ENCODE results near the gene PRKCH. TPM values are rescaled to one million over a fixed set of nuclear protein-coding genes. Genes with fewer than 3 reads are reported as not detected.

The PRKCH gene
- total RNA-seq, 1 donor, result 3.3 TPM

- Histone ChIP-seq H3K9me3 (ENCODE audit: low read depth, low read length) (no peaks in the 10 kb centered on the region), H3K27me3 (ENCODE audit: insufficient read depth, low read length) (no peaks in the 10 kb centered on the region), H3K4me3 (ENCODE audit: insufficient read depth, low read length) (no peak overlapping the region), H3K27ac (ENCODE audit: low read depth, low read length) (peak overlapping the region; percentile 97), H3K79me2 (ENCODE audit: insufficient read depth, low read length) (peaks cover 38% of the 10 kb centered on the region), H3K4me2 (ENCODE audit: insufficient read depth, low read length) (peak overlapping the region; percentile 66), H2AFZ (ENCODE audit: low read length) (no peak overlapping the region), H3K4me1 (ENCODE audit: insufficient read depth, low read length) (peaks cover 91% of the 10 kb centered on the region), H4K20me1 (ENCODE audit: insufficient read depth, low read length) (no peaks in the 10 kb centered on the region), H3K36me3 (ENCODE audit: insufficient read depth, low read length) (no peaks in the 10 kb centered on the region)
- peak; percentile 76 for DNase-seq (ENCODE audit: insufficient read length, low spot score, missing footprints)
- no peak for TF ChIP-seq CTCF (IDR thresholded peaks at IDR 0.05; ENCODE audit: extremely low read depth, low read depth, low read length)
These were observed 240.4 kb downstream of the PRKCH start for GRCh38 chr14:61561657-61562276.

GRCh38 chr14:61562321-61563161 lies 241.2 kb downstream of the PRKCH start:
- H3K36me3 ChIP-seq (ENCODE audit: insufficient read depth, low read length), result no peaks in the 10 kb centered on the region
- DNase-seq (ENCODE audit: insufficient read length, low spot score, missing footprints), result peak; percentile 94
- H3K79me2 ChIP-seq (ENCODE audit: insufficient read depth, low read length), result peaks cover 33% of the 10 kb centered on the region
- no peak for TF ChIP-seq CTCF (IDR thresholded peaks at IDR 0.05; ENCODE audit: extremely low read depth, low read depth, low read length)
- H3K4me1 ChIP-seq (ENCODE audit: insufficient read depth, low read length), result peaks cover 96% of the 10 kb centered on the region
- no peaks in the 10 kb centered on the region for H3K9me3 ChIP-seq (ENCODE audit: low read depth, low read length)
- H3K27ac ChIP-seq (ENCODE audit: low read depth, low read length), result peak overlapping the region; percentile 97
- H3K27me3 ChIP-seq (ENCODE audit: insufficient read depth, low read length), result no peaks in the 10 kb centered on the region
- no peak overlapping the region for H2AFZ ChIP-seq (ENCODE audit: low read length)
- no peaks in the 10 kb centered on the region for H4K20me1 ChIP-seq (ENCODE audit: insufficient read depth, low read length)
- H3K4me3 ChIP-seq (ENCODE audit: insufficient read depth, low read length), result peak overlapping the region; percentile 38
- peak overlapping the region; percentile 66 for H3K4me2 ChIP-seq (ENCODE audit: insufficient read depth, low read length)

- TF ChIP-seq CTCF (IDR thresholded peaks at IDR 0.05; ENCODE audit: extremely low read depth, low read depth, low read length), result no peak
- no peak overlapping the region for H3K4me3 ChIP-seq (ENCODE audit: insufficient read depth, low read length)
- no peak overlapping the region for H2AFZ ChIP-seq (ENCODE audit: low read length)
- H3K4me2 ChIP-seq (ENCODE audit: insufficient read depth, low read length), result no peak overlapping the region
- H3K27me3 ChIP-seq (ENCODE audit: insufficient read depth, low read length), result no peaks in the 10 kb centered on the region
- H3K9me3 ChIP-seq (ENCODE audit: low read depth, low read length), result no peaks in the 10 kb centered on the region
- DNase-seq (ENCODE audit: insufficient read length, low spot score, missing footprints), result no peak
- peaks cover 96% of the 10 kb centered on the region for H3K4me1 ChIP-seq (ENCODE audit: insufficient read depth, low read length)
- no peaks in the 10 kb centered on the region for H3K36me3 ChIP-seq (ENCODE audit: insufficient read depth, low read length)
- H3K27ac ChIP-seq (ENCODE audit: low read depth, low read length), result peak overlapping the region; percentile 97
- no peaks in the 10 kb centered on the region for H4K20me1 ChIP-seq (ENCODE audit: insufficient read depth, low read length)
- H3K79me2 ChIP-seq (ENCODE audit: insufficient read depth, low read length), result peaks cover 33% of the 10 kb centered on the region
These were observed 241.8 kb downstream of the PRKCH start for GRCh38 chr14:61563162-61563511.
